Measurements from ENCODE around the gene CNTN4.
"Not testable (repeated sequence)": the region's sequence is repeated elsewhere in the genome, so short reads cannot be mapped to it uniquely, and the experiment has no call there.

CNTN4 gene

DNA sequence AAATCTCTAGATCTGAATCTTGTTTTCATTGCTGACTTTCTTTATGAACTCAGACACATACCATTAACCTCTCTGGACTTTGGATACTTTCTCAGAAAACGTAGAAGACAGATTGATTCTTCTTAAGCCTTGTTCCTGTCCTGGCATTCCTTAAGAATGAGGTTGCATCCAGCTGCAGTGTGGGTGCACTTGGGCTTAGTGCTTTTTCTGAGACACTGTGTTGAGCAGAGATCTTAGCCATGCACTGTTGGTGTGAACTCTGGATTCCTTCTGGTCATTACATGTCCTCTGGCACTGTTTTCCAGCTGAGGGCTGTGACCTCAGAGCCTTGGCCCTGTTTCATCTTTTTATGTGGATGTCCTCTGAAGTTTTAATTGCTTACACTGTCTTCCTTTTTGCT, 428.3 kb downstream of the CNTN4 start:
- DNase-seq, result no peak

DNA sequence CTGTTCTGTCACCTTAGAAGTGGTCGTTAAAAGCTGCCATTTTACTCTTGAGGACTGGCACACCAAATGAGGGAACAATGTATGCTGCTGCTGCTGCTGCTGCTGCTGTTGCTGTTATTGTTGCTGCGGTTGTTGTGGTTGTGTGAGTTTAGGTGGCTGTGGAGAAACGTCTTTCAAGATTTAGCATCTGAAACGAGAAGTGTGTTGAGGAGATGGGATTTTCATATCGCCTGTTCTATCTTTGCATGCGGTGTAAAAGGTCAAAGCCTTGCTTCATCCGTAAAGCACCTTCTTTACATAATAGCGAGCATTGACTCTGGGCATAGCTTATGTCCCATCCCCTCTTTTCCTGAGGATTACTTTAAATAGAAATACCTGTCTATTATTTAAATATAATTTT, 428.7 kb downstream of the CNTN4 start:
- not testable (repeated sequence) for DNase-seq

DNA sequence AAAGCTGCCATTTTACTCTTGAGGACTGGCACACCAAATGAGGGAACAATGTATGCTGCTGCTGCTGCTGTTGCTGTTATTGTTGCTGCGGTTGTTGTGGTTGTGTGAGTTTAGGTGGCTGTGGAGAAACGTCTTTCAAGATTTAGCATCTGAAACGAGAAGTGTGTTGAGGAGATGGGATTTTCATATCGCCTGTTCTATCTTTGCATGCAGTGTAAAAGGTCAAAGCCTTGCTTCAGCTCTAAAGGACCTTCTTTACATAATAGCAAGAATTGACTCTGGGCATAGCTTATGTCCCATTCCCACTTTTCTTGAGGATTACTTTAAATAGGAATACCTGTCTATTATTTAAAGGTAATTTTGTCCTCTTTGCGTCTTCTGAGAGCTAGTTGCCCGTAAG, 436.1 kb downstream of the CNTN4 start:
- DNase-seq, result not testable (repeated sequence)

DNA sequence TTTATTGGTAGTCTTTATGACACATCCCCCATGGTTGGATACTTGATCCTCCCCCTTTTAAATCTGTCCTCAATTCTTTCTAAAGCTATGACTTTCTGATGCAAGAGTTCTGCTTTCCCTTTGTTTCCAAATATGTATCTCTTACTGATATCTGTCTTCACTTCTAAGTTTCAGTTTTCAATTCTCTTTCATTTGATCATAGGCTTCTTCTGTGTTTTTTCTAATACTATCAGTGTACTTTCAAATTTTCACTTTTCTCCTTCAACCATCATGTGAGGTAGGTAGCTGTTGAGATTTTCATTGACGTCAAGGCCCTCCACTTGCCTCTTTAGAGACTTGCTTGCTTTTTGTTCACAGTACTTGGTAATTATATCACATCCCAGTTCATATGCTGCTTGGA, 436.5 kb downstream of the CNTN4 start:
- DNase-seq, result no peak

DNA sequence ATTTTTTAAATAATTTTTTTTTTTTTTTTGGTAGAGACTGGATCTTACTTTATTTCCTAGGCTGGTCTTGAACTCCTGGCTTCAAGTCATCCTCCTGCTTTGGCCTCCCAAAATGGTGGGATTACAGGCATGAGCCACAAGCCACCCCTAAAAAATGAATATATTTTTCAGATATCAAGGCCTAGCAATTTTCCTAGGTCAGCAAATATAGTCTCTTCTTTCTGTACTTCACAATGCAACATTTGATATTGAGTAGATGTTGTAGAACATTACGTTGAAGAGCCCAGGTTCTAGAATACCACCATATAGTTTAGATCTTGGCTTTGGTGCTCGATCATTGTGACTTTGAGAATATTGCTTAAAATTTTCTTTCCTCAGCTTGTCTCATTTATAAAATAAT, 437.9 kb downstream of the CNTN4 start:
- DNase-seq, result no peak

DNA sequence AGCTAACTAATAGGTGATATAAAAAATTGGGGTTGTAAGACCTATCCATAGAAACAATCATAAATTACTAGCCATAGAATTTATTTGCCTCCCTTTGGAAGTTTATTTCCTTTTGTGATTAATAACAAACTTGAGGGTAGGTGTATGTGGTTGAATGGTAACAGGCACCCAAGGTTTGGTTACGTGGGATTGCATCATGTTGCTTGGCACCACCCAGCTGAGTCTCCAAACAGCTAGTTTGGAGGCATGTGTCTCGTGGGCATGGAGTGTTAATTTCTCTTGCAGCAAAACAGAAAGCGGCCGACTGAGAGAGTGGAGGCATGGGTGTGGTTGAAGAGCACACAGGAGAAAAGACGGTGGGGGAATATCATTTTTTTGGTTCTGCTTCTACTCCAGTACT, 441.4 kb downstream of the CNTN4 start:
- DNase-seq, result no peak

DNA sequence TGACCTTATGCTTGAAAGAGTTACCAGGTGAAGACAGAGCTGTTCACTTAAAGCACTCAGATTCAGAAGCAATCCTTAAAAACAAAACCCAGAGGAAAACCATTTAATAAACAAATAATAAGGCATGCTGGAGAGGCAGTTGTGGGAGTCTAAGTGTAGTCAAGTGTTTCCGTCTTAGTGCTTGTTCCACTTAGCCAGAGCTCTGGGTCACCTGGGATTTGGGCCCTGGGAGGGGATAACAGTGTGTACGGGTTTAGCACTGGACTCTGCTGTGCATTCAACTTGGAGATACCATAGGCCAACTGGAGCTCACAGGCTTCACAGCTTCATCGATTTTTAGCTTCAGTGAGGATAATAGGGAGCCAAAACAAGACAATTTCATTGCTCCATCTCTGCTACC, 444.6 kb downstream of the CNTN4 start:
- DNase-seq, result no peak

DNA sequence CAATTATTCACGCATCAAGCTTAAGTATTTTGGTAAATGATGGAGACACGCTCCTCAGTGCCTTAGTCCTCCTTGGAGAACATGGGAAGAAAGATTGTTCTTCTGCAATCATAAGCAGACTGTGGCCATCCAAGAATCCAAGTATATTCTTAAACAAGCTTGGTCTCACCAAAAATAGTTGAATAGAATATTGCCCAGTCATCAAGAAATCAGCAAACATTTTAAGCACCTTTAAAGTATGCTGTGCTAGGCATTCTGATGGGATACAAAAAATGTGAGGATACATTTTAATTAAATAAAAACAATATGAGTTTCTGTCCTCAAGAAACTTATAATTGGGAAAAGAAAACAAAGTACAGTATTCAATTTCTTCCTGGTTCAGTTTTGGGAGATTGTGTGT, 445.5 kb downstream of the CNTN4 start:
- no peak for DNase-seq

DNA sequence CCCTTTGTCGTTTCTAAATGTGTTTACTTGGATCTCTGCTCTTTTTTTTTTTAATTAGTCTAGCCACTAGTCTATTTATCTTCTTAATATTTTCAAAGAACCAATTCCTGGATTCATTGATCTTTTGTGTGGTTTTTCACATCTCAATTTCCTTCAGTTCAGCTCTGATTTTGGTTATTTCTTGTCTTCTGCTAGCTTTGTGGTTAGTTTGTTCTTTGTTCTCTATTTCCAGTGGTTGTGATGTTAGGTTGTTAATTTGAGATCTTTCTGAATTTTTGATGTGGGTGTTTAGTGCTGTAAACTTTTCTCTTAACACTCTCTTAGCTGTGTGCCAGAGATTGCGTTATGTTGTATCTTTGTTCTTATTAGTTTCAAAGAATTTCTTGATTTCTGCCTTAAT, 446.1 kb downstream of the CNTN4 start:
- DNase-seq, result no peak

DNA sequence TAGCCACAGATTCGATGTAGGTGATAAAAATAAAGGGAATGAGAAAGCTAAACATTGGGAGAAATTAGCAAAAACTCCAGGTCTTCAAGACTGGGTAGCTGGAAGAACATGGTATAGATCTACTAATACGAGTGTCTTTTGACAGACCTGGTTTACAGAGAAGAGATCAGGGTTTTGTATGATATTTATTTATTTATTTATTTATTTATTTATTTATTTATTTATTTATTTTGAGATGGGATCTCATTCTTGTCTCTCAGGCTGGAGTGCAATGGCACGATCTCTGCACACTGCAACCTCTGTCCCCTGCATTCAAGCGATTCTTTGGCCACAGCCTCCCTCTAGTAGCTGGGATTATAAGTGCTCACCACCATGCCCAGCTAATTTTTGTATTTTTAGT, 448.4 kb downstream of the CNTN4 start:
- no peak for DNase-seq

DNA sequence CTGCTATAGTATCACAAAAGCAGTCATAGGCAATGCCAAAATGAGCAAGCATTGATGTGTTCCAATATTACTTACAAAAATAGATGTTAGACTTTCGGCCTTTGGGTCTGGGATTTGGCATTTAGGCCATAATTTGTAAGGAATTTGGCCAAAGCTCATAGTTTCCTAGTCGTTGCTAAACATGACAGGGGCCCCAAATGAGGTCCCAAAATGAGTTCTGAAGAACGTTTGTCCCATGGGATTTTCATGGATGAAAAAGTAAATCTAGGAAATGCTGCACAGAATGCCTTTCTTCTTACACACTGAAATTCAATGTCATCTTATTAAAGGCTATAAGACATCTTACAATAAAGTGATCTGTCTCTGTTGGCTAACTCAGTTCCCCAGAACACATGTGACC, 456.0 kb downstream of the CNTN4 start:
- no peak for DNase-seq

DNA sequence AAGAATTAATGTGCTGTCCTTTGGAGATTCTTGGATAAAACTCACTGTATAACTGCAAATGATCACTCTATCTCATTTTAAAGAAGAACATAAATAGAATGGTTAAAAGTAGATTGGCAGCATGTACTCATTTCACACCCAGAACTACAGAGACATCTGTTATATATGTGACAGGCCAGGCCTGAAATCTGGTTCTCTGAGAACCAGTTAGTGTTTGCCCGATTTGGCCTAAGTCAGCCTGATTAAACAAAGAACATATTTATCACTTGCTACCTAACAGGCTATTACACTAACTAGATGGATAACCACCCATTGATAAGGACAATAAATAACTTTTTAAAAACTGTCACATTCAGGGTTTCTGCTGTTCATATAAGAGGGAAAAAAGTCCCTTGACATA, 460.1 kb downstream of the CNTN4 start:
- no peak for DNase-seq

DNA sequence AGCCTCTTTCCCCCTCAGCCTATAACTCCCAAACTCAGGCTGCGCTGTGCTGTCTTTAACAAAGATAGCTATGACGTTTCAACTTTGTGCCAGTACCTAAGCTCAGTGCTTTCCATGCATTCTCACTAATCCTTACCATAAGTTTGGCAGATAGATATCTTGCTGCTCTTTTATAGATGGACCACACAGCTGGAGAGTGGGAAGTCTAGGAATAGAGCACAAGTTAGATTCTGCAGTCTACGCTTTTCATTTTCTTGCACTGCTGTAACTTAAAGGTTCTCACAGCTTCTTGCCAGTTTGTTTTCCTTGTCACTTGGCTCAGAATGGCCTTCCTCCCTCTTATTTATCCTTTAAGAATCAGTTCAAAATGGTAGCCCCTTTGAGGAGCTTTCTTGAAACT, 468.8 kb downstream of the CNTN4 start:
- DNase-seq, result no peak

DNA sequence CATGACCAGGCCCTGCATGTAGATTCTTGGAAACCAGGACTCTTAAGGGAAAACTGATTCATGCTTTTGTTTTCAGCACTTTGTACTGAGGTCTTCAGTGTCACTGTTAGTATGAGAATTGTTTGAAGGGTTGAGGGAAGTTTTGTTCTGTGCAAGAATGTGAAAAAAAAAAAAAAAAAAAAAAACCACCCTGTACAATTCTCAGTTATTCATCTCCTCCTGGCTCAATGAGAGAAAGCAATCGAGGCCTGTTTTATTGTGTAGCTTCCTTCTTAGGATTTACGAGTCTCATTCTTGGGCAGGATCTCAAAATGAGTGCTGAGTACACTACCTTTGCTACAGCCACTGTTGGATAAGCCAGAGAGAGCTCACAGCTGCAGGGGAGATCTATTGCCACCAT, 469.5 kb downstream of the CNTN4 start:
- DNase-seq, result no peak

DNA sequence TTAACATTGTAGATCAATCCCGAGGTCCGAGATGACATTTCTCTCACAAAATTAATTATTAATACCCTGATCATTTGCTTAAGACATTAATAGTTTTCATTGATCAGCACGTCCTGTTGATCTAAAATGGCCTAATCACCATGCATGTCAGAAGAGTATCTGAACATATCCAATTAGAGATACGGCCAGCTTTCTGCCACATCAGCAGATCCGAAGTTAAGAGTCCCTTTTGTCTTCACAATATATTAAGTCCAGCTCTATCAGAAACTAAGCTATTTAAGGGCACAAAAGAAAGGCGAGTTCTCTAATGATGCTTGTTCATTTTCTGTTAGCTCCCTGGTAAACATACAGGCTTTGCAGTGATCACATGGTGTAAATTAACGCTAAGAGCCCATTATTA, 470.3 kb downstream of the CNTN4 start:
- no peak for DNase-seq

DNA sequence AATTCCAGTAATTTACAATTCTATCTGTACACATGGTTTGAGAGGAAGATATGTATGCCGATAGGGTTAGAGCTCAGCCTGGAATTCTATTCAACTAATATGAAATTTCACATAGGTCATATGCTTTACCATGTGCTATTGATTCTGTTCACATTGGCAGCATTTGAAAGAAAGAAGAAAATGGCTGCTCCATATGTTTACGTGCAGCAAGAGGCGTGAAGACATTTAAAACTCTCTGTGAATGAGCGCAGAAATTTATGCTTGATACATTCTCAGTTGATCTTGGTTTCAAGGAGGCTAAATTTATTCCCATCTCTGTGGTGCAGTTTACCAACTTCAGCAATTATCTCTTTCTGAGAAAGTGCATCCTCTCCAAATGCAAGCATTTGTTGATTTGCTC, 478.9 kb downstream of the CNTN4 start:
- DNase-seq, result no peak

DNA sequence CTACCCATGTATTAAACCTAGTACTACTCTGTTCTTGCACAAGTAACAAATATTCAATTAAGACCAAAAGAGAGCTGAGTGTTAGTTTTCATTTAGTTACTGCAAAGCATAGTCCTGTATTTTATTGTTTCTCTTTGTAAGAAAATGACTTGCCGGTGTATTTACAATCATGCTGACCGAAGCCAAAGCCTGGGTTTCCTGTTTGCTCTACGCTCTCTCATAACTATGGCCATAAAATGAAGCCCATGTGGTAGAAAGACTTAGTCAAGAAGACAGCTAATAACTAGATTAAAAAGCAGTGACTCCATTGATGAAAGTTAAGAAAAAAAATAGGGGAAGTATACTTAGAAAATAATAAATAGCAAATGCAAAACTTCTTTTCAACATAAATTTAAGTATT, 479.9 kb downstream of the CNTN4 start:
- no peak for DNase-seq

DNA sequence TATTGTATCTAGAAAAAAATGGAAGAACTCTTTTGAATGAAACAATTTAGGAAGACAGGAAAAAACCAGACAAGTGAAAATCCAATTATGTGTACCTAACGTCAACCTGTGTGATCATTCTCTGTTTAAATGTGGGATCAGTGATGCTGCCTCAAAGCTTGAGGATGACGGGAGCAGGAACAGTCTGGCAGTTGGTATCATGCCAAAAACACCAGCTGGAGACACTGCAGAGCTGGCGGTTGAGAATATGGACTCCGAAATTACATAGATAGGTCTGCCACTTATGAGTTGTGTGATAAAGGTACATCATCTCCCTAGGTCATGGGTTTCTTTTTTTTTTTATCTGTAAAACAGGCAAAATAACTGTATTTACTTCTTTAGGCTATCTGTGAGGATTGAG, 480.5 kb downstream of the CNTN4 start:
- no peak for DNase-seq

DNA sequence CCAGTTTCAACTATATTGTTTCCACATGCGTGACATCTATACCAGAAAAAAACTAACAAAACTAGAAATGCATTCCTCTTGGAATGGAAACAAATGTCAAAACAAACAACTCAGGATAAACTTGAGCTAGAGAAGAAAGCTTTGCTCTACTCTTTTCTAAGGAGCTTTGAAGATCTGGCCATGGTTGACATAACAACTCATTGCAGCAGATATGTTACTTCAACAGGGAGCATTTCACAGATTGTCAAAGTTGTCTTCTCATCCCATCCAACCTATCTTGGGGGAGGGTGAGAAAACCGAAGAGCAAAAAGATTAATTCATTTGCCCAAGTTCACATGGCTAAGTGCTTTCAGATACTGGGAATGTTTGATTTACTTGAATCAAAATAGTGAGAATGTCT, 484.4 kb downstream of the CNTN4 start:
- no peak for DNase-seq

DNA sequence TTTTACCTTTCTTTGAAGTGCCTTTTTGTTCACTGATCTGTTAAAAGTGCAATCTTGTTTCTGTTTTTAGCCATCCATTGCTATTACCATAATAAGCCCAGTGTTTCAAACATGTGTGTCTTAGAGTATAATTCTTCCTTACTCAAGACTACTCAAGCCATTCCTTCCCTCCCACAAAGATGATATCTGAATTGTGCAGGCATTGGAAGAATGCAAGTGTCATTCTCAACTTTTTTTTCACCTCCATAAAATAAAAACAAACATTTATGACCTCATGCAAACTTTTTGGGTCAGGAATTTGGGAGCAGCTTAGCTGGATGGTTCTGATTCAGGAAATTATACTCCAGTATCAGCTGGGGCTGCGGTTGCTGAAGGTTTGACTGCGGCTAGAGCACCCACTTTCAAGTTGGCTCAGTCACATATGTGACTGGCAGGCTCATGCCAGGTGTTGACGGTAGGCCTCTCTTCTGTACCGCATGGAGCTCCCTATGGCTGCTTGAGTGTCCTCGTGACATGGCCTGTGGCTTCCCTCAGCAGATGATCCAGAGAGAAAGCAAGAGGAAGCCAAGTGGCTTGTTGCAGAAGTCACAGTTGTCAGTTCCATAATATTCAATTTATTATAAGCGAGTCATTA, 490.8 kb downstream of the CNTN4 start:
- no peak for DNase-seq

DNA sequence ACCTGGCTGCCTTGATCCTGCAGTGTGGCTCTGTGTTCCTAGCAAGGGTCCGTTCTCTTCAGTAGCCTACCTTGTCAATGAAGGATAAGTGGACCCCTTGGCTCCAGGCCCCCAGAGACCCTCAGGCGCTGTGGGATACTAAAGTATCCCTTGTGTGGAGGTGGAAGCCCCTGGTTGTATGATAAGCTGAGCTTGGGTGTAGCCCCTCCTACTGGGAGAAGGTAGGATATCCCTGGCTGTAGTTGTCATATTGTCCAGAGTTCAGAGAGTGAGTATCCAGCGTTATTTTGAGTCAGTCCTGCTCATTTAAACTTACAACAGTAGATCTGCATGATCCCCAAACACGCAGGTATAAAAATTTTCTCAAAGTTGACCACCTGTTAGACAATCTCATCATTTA, 496.8 kb downstream of the CNTN4 start:
- no peak for DNase-seq

DNA sequence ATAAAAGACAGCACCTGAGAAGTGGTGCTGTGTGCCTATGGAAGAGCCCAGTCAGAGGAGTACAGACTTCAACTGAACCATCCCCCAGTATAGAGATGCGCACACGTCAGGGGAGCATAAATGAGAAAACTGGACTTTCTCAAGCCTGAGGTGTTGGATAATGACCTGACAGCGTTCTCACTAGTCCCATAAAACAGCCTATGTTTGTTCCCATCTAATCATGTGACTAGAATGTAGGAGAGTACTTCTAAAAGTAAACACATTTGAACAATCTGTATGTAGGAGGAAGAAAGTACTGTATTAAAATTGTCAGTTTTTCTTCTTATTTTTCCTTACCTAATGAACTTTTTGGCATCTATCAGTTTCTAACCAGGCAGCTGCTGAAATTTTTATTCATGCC, 498.9 kb downstream of the CNTN4 start:
- DNase-seq, result no peak

DNA sequence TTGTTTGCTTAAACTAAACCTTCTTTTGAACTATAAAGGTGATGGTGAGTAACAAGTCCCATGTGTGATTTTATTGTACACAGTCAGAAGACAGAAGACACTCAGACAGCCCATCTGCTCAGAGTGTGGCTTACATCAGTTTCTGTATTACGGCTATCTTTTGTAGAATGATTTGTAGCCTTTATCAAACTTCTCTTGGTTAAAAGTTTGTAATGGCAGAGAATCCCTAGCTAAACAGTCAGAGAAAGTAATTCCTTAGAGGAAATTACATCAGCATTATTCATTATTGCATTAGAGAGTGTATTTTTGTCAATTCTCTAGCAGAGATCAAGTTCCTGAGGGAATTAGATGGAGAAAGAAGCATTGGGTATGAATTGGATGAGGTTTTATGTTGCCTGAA, 500.8 kb downstream of the CNTN4 start:
- no peak for DNase-seq

DNA sequence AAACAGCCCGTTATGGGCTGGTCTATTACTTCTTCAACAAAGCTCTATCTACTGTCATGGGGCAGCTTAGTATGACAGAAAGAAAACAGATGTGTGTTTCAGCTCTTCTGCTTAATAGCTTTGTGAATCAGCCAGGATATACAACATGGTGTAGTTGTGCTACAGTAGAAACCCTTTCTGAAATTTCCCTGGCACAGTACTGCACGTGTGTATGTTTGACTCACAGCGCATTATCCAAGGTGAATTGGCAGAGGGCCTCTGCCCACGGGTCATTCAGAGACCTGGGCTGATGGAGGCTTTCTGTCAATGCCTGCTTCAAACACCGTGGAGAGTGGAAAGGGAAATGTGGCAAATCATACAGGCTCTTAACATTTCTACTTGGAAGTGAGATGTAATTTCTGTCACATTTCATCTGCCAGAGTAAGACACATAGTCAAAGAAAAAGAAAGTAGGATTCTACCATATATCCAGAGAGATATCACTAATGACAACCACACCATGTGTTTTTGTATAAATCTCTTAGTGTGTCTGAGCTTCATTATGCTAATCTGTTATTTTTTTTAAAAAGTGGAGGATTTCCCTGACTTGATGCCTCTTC, 505.1 kb downstream of the CNTN4 start:
- no peak for DNase-seq

DNA sequence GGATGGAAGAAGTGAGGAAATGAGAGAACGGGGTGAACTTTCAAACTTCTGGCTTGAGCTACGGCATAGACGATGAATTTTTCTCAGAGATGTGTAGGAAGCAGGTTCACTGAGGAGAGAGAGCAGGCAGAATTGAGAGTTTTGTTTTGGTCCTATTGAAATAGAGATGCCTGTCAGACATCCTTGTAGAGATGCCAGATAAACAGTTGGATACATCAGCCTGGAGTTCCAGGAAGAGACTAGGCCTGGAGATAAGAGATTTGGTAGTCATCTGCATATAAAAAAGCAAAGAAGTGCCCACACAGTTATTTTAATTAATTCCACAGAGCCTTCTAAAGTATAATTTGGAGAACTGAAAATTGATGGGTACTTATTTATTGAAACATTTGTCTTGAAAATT, 515.9 kb downstream of the CNTN4 start:
- DNase-seq, result no peak

DNA sequence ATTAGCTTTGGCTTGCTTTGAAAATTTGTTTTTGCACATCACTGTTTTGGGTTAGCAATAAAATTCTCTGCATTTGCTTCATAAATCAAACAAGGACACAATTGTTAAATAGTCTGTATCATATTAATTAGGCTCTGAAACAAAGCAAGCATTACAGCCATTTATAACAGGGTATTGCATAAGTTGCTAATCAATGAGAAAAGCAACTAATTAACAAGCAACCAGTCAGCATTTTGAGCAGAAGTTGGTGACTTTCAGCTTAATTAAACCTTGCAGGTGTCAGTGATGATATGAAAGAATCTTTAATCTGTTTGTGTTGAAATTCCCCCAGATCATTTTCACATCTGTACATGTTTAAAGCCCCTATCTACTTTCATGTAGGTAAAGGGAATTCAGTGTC, 516.4 kb downstream of the CNTN4 start:
- no peak for DNase-seq

Data from stimulated activated CD4-positive, alpha-beta T cell treated with anti-CD3 and anti-CD28 coated beads, Interleukin-1b, Interleukin-23, amount 100 ng/mL, for 48 hours (primary cell).